Activated T-cell treated with anti-CD3 and anti-CD28 coated beads for 48 hours (primary cell): Measurements from ENCODE around the gene SNRNP70.

ENCODE experiments used
- DNase-seq: peaks from one replicate; pipeline ENCODE4 v3.0.0-alpha.2; 2020; ENCODE audit warnings: low read depth

Gene SNRNP70

DNA sequence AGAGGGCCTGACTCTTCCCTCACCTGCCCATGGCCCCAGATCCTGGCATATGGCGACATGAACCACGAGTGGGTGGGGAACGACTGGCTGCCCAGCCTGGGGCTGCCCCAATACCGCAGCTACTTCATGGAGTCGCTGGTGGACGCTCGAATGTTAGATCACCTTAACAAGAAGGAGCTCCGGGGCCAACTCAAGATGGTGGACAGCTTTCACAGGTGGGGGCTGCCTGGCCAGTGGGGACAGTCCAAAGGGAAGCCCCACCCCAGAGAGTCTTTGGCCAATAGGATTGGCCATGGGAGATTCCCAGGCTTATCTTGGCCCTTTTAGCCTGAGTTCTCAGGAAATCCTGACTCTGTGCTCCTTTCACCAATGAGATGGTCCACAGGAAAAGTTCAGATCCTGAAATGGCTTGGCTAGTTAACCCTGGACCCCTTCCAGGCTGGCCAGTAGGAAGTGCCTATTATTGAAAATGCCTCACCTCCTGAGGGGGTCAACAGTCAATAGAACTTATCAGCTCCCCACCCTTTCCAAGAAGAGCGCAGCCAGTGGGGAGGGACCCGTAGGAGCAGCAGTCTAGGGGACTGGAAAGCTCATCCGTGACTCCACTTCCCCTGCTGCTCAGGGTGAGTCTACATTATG, 62.9 kb downstream of the SNRNP70 start:
- DNase-seq: no peak

DNA sequence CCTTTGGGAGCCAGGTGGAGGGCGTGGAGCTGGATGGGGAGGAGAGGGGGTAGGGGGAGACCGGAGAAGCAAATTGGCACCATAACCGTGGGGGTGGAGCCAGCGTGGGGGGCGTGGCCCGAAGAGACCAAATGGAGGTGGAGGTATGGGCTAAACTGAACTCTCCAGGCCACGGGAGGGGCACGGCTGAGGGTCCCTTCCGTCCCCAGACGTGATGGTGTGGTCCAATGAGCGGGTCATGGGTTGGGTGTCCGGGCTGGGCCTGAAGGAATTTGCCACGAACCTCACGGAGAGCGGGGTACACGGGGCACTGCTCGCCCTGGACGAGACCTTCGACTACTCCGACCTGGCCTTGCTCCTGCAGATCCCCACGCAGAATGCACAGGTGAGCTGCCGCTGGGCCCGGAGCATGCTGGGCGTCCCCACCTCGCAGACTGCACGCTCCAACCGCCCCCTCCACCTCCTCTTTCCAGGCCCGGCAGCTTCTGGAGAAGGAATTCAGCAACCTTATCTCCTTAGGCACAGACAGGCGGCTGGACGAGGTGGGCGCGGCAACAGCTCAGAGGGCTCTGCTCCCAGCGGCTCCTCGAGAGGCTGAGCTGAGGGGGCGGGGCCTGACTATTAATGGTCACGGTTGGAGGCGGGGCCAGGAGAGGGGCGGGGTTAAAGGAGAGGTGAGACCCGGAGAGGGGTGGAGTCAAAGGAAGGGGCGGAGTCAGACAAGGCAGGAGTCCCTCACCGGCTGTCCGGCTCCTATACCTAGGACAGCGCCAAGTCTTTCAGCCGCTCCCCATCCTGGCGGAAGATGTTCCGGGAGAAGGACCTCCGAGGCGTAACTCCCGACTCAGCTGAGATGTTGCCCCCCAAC, 63.8 kb downstream of the SNRNP70 start:
- peak; percentile 77 for DNase-seq

DNA sequence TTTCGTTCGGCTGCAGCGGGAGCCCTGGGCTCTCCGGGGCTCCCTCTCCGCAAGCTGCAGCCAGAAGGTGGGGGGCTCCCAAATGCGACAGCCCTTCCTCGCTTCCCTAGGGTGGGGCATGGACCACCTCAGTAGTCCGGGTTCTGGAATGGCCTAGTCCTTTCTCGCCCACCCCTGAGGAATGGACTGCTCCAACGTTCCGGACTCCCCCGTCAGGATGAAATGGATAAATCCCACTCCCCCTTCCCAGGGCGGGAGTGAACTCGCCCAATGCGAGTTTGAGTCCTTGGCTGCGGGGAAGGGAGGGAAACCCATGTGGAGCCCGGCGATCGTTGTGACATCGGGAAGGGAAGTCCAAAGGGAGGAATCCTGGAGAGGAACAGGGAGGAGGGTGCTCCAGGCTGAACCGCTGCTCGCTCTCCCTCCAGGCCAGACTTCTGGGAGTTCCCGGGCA, 64.4 kb downstream of the SNRNP70 start:
- no peak for DNase-seq

DNA sequence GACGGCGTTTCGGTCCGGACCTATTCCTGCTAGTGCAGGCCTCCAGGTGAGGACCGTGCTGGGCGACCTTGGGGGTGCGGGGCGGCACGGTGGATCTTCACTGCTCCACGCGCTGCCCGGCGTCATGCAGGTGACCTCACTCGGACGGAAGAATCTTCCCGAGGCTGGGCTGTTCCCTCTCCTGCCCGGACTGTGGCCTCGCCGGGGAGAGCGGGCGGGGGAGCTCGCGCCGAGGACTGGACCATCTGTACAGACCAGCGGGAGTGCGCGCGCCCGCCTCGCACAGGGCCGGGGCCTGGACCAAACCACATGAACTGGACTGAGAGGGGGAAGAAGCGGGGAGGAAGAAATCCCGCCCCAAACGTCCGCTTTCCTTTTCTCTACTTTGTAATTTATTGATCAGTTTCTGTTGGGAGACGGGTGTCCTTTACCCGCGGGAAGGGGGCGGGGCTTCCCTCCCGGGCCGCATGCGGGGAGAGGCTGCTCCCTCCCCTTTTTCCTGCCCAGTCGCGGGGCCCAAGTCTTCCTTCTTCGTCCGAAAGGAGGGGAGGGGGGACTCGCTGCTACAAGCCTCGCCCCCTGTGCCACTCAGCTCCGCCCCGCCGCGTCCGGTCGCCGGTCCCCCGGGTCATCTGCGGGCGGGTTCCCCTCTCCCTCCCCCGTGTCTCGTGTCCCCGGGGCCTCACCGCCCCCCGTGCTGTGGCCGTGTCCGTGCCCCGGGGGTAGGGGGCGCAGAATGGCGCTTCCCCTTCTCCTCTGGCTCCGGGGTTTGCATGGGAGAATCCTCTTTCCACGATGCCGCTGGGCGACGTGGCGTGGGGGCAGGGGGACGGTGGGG, 65.1 kb downstream of the SNRNP70 start:
- peak; percentile 22 for DNase-seq

DNA sequence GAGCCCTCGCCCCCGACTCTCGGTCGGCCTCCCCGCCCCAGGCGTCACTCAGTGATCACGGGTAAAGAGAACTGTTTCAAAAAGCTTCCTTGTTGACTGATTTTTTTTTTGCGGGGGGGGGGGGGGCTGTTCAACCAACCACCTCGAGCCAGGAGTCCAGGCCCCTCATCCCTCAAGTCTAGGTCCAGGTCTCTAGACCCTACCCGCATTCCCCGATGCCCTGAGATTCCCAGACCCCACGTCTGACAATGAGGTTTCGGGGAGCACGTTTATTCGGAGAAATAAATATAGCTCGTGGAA, 65.6 kb downstream of the SNRNP70 start:
- DNase-seq: no peak

DNA sequence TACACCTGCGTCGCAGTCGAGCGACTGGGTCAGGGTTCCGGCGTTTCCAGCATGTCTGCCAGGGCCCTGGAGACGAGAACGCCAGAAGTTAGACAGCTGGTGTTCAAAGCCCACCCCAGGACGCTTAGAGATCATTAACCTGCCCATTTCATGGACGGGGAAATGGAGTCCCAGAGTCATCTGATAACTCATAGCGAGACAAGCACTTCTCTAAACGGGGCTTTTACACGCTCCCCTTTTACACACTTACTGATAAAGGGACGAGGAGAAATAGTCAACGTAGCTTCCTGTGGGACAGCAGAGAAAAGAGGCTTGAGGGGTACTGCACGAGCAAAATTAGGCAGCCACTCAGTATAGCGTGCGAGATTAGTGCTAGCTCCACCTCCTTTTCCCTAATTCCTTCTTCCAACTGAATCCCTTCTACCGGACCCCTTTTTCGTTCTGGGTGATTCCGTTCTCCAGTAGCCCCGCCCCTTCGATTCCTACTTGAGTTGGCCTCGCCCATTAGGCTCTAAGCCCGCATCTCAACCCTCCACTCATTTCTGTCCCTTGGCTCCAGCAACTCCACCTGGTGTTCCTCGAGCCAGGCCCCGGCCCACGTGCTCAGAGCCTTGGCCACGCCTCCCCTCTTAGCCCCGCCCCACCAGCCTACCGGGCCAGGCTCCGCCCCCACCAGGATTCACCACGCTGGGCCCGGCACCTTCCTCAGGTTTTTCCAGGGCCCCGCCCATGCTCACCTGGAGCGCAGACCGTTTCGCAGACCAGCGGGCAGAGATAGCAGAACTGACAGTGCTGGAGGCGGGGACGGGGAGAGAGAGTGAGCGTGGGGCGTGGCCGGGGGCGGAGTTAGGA, 66.2 kb downstream of the SNRNP70 start:
- DNase-seq: peak; percentile 42

DNA sequence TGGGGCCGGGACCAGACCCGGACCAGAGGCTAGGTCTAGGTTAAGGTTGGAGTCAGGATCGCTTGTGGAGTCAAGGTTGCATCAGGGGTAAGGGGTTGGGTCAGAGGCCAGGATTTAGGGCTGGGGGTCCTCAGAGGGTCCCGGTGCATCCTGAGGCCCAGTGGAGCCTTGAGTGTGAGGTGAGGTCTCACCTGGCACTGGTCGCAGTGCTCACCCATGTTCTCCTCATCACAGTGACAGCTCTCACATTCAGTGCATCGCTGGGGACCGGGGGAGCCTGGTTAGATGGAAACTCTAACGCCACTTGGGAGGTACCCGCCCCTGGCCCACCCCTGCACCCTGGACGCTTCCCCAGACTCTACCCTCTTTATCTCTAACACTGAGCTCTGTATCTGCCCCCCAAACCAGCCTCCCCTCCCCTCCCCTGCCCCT, 66.9 kb downstream of the SNRNP70 start:
- no peak for DNase-seq

DNA sequence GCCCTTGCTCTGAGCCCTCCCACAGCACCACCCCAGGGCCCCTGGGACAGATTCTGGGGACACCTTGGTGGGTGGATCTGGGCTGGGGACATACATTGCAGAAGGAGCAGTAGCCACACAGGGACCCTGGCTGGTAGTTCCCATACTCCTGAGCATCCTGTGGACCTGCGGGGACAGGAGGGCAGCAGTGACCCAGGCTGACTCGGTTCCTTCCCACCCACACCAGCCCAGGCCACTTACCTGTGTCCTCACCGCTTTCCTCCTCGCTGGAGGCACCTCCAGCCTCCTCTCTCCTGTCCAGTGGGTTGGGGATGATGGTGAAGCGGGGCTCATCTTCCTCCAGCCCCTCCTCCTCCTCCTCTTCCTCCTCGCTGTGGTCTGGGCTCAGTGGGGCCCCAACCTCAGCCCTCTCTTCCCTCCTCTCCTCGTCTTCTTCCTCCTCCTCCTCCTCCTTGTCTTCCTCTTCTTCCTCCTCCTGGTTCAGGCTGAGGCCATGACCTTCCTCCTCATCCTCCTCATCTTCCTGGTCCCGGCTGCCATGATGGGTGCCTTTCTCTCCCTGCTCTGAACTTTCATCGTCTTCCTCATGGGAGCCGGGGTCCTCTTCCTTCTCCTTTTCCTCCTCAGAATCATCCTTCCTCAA, 68.0 kb downstream of the SNRNP70 start:
- no peak for DNase-seq

DNA sequence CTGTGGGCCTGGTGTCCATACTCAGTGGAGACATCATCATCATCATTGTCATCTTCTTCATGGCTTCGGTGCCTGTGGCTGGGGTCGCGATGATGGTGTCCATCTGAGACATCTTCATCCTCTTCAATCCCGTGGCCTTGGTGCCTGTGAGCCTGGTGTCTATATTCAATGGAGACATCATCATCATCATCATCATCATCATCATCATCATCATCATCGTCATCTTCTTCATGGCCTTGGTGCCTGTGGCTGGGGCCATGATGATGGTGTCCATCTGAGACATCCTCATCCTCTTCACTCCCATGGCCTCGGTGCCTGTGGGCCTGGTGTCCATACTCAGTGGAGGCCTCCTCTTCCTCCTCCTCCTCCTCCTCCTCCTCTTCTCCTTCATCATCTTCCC, 69.0 kb downstream of the SNRNP70 start:
- no peak for DNase-seq

DNA sequence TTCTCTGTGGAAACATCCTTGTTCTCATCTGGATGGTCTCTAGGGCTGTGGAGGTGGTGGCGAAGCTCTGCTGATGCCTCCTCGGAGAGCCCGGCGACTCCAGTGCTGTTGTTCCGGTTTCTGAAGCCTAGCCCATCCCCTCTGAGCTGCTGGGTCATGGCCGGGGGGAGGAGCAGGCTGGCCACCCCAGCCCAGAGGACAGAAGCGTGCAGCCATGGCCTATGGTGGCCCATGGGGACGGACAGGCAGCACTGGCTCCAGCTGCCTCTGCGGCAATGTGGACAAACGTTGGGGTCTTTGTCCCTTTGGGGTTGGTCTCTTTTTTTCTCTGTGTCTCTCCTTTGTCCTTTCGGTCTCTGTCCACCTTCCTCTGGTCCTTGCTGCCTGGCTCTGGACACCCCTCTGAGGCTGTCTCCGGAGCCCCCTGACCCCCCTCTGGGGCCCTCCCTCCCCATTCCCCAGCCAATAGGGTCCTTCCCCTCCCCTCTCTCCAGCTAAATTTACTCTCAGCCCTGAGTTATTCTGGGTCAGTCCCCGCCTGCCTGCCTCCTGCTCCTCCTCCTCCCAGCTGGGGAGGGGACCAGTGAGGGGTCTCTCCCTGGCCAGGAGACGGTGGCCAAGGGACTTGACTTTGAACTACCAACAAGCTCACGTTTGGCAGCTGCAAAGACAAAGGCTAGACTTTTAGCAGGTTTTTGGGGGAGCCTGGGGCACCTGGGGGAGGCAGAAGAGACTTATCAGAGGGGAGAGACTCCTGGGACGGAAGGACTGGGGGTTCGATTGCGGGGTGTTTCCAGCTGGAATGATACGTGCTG, 70.0 kb downstream of the SNRNP70 start, which contains the start of gene HRC:
HRC (minus strand) TSS at position 392 of the 815 bp plus-strand sequence; CDS start at position 233, 159 bp downstream.
- no peak for DNase-seq

DNA sequence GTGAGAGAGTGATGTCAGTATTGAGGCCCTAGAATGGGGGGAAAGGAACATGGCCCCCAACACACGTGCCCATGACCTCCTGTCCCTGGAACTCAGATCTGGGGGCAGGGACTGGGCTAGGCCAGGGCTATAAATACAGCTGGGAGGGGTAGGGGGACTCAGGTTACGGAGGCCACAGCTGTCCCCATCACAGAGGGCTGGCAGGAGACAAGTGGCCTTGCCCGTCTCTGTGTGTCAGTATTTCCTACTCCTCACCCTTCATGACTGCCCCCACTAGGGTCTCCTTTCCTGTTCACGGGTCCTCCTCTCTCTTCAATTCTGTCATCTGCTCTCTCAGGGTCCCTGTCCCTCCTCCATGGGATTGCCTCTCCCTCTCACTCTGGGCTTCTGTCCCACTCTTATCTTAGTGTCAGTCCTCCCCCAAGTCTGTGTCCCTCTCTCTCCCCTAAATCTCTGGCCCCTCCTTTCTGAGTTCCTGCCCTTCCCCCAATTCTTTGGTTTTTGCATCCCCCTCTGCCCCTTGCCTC, 70.6 kb downstream of the SNRNP70 start:
- no peak for DNase-seq

DNA sequence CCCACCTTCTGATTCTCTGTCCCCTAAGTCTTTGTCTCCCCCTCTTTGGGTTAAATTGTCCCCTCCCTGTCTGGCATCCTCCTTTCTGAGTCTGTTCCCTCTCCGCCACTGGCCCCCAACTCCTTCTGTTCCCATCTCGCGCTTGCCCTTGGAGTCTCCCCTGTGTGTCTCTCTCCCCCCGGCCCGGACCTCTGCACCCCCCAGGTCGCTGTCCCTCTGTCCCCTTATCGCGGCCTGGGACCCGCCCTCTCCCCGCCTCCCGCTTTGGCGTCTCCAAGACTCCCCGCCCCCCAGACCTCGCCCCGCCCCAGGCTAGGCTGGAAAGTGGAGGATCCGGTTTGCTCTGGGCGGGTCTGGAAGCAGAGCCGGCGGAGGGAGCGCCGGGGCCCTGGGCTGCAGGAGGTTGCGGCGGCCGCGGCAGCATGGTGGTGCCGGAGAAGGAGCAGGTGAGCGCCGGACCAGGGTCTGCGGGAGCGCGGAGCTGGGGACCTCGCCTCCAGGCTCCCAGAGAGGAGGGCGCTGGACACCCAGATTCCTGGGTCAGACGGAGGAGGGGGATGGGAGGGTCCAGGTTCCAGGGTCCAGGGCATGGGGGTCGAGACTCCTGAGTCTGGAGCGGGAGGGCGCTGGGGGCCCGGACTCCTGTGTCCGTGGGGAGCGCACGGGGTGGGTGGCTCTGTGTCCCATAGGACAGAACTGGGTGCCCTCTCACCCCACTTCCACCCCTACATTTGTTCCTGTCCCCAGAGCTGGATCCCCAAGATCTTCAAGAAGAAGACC, 72.4 kb downstream of the SNRNP70 start, which contains the start of gene TRPM4:
TRPM4 (plus strand) TSS at position 348 of the 780 bp plus-strand sequence; CDS start at position 423, 75 bp downstream.
- DNase-seq: peak; percentile 56
